Thoracic aorta (tissue), 2 donors: ENCODE measurements around the gene RNU6-9. TPM values are rescaled to one million over a fixed set of nuclear protein-coding genes. Genes with fewer than 3 reads are reported as not detected.
"Not testable (repeated sequence)": the region's sequence is repeated elsewhere in the genome, so short reads cannot be mapped to it uniquely, and the experiment has no call there.

Source experiments
- ATAC-seq: fragments of 150-250 bp; one replicate; pipeline ENCODE4 v1.8.0; 2017; ENCODE audit warnings: low read depth; ENCODE audit not compliant: insufficient number of reproducible peaks, low FRiP score
- DNase-seq: peaks from one replicate; pipeline ENCODE4 v3.0.0-alpha.2; 2020; ENCODE audit warnings: low spot score
- H3K27ac ChIP-seq, 2 donors: fragments of 200-600 bp; sonication (generic); 1 replicate in 1 of 2; 2 replicates in 1 of 2; pipeline ENCODE4 v1.5.1; 2016; ENCODE audit warnings: mild to moderate bottlenecking in 2 of 2, moderate library complexity in 2 of 2
- H3K27me3 ChIP-seq: fragments of 200-600 bp; sonication (generic); replicated peaks from 2 replicates; pipeline ENCODE4 v1.6.0; 2016; ENCODE audit warnings: mild to moderate bottlenecking; ENCODE audit not compliant: insufficient read depth
- H3K36me3 ChIP-seq: fragments of 200-600 bp; sonication (generic); one replicate; pipeline ENCODE4 v1.5.1; 2016
- H3K4me1 ChIP-seq, 2 donors: fragments of 200-600 bp; sonication (generic); 1 replicate in 1 of 2; 2 replicates in 1 of 2; pipeline versions ENCODE4 v1.5.1 to v1.6.0; 2016; ENCODE audit warnings: low read depth in 2 of 2, mild to moderate bottlenecking in 1 of 2; ENCODE audit not compliant: control insufficient read depth in 1 of 2
- H3K4me3 ChIP-seq: fragments of 200-600 bp; sonication (generic); 2 replicates; pipeline ENCODE4 v1.5.1; 2016; ENCODE audit warnings: mild to moderate bottlenecking
- H3K9me3 ChIP-seq: fragments of 200-600 bp; sonication (generic); 2 replicates; pipeline ENCODE4 v1.5.1; 2016
- total RNA-seq, 2 donors: library from RNA; depleted of rRNA; stranded (reverse); fragments of >200 nt; gene quantifications; one replicate each; pipeline versions ENCODE4 v1.1.0 to v1.2.3, GENCODE V29; 2016
- TF ChIP-seq, protein P1 (sequence below): fragments of 200-600 bp; sonication (generic); IDR thresholded peaks from one replicate; pipeline ENCODE4 v1.5.1; 2019; ENCODE audit warnings: antibody characterized with exemption

RNU6-9 gene
- total RNA-seq, 2 donors from 2014 or later: not detected

DNA sequence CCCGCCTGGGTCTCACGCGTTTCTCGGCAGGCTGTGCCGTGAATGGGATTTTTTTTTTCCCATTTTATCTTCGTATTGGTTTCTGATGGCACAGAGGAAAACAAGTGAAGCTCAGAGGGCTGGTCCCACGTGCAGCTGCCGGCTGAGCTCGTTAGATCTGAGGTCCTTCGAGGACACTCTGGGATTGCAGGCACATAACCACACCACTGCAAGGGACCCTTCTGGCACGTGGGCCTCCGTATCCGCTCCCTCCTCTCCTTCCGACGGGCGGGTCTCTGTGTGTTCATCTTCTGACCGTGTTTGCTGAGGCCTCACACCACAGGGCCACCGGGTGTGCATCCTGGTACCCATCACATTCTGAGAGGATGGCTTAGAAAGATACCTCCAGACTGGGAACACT lies 17.2 kb upstream of the RNU6-9 start:
- no peaks in the 10 kb centered on the region for H3K27me3 ChIP-seq
- no peak overlapping the region for H3K4me3 ChIP-seq
- H3K36me3 ChIP-seq: peaks cover 41% of the 10 kb centered on the region
- DNase-seq (no peak), ATAC-seq (no peak)
- no peak overlapping the region for H3K27ac ChIP-seq
- no peaks in the 10 kb centered on the region for H3K4me1 ChIP-seq
- H3K9me3 ChIP-seq: no peaks in the 10 kb centered on the region
- TF ChIP-seq, protein P1, sequence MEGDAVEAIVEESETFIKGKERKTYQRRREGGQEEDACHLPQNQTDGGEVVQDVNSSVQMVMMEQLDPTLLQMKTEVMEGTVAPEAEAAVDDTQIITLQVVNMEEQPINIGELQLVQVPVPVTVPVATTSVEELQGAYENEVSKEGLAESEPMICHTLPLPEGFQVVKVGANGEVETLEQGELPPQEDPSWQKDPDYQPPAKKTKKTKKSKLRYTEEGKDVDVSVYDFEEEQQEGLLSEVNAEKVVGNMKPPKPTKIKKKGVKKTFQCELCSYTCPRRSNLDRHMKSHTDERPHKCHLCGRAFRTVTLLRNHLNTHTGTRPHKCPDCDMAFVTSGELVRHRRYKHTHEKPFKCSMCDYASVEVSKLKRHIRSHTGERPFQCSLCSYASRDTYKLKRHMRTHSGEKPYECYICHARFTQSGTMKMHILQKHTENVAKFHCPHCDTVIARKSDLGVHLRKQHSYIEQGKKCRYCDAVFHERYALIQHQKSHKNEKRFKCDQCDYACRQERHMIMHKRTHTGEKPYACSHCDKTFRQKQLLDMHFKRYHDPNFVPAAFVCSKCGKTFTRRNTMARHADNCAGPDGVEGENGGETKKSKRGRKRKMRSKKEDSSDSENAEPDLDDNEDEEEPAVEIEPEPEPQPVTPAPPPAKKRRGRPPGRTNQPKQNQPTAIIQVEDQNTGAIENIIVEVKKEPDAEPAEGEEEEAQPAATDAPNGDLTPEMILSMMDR: no peak

DNA sequence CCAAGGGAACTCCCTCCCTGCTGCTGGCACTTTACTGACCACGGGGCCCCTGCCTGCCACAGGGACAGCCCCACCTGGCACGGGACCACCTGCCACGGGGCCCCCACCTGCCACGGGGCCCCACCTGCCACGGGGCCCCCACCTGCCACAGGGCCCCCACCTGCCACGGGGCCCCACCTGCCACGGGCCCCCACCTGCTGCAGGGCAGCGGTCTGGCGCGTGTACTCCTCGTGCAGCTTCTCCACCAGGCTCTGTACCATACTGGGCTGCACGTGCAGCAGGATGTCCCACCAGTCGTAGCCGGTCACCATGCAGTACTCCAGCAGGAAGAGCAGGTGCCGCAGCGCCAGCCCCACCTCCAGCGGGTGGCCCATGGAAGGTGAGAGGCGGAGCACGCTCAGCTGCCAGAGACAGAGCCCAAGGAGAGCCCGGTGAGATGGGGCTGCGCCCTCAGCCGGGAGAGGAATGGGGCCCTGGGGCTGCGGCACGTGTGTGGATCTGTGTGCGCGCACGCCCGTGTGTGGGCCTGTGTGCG lies 16.4 kb upstream of the RNU6-9 start:
- Histone ChIP-seq H3K27me3 (no peaks in the 10 kb centered on the region), H3K9me3 (no peaks in the 10 kb centered on the region), H3K27ac (no peak overlapping the region), H3K4me1 (no peaks in the 10 kb centered on the region), H3K4me3 (no peak overlapping the region), H3K36me3 (peaks cover 49% of the 10 kb centered on the region)
- no peak for DNase-seq
- ATAC-seq: no peak
- TF ChIP-seq, protein P1: no peak

DNA sequence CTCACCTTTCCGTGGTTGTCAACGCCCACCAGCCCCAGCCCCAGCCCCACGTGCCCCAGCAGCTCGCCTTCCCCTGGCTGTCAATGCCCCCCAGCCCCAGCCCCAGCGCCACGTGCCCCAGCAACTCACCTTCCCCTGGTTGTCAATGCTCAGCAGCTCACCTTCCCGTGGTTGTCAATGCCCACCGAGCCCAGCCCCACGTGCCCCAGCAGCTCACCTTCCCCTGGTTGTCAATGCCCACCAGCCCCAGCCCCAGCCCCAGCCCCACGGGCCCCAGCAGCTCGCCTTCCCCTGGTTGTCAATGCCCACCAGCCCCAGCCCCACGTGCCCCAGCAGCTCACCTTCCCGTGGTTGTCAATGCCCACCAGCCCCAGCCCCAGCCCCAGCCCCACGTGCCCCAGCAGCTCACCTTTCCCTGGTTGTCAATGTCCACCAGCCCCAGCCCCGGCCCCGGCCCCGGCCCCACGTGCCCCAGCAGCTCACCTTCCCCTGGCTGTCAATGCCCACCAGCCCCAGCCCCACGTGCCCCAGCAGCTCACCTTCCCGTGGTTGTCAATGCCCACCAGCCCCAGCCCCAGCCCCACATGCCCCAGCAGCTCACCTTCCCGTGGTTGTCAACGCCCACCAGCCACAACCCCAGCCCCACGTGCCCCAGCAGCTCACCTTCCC lies 15.2 kb upstream of the RNU6-9 start:
- not testable (repeated sequence) for H3K27me3 ChIP-seq, DNase-seq, H3K27ac ChIP-seq, H3K4me1 ChIP-seq, H3K9me3 ChIP-seq, ATAC-seq, H3K4me3 ChIP-seq
- H3K36me3 ChIP-seq: peaks cover 61% of the 10 kb centered on the region

DNA sequence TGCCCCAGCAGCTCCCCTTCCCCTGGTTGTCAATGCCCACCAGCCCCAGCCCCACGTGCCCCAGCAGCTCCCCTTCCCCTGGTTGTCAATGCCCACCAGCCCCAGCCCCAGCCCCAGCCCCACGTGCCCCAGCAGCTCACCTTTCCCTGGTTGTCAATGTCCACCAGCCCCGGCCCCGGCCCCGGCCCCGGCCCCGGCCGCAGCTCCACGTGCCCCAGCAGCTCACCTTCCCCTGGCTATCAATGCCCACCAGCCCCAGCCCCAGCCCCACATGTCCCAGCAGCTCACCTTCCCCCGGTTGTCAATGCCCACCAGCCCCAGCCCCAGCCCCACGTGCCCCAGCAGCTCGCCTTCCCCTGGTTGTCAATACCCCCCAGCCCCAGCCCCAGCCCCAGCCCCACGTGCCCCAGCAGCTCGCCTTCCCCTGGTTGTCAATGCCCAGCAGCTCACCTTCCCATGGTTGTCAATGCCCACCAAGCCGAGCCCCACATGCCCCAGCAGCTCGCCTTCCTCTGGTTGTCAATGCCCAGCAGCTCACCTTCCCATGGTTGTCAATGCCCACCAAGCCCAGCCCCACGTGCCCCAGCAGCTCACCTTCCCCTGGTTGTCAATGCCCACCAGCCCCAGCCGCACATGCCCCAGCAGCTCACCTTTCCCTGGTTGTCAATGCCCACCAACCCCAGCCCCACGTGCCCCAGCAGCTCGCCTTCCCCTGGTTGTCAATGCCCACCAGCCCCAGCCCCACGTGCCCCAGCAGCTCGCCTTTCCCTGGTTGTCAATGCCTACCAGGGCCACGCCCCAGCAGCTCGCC lies 14.3 kb upstream of the RNU6-9 start:
- peaks cover 64% of the 10 kb centered on the region for H3K36me3 ChIP-seq

DNA sequence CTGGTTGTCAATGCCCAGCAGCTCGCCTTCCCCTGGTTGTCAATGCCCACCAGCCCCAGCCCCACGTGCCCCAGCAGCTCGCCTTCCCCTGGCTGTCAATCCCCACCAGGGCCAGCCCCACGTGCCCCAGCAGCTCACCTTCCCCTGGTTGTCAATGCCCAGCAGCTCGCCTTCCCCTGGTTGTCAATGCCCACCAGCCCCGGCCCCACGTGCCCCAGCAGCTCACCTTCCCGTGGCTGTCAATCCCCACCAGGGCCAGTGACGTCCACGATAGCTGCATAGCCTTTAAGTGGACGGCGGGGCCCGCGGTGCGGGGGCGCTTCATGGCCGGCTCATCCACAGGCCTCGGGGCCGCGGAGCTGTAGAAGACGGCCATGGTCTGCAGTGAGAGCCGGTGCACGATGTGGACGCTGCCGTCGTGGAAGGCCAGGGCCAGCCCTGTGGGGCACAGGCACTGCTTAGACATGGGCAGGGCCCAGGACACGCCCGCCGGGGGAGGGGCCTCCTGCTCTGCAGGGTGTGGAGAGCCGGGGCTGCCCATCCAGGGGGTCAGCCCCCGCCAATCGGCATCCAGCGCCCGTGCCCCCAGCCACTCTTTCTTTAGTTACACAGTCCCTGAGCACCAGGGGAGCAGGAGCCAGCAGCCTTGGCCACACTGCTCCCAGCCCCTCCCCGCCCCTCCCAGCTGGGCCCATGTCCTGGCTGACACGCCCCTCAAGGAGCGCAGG lies 13.4 kb upstream of the RNU6-9 start:
- H3K27ac ChIP-seq: no peak overlapping the region
- ATAC-seq (no peak), DNase-seq (no peak)
- no peaks in the 10 kb centered on the region for H3K4me1 ChIP-seq
- H3K36me3 ChIP-seq: peaks cover 67% of the 10 kb centered on the region
- no peak overlapping the region for H3K4me3 ChIP-seq
- TF ChIP-seq, protein P1: no peak
- no peaks in the 10 kb centered on the region for H3K9me3 ChIP-seq
- no peaks in the 10 kb centered on the region for H3K27me3 ChIP-seq

More for the DNA sequence above, 14.3 kb upstream of the RNU6-9 start:
- not testable (repeated sequence) for DNase-seq, H3K27me3 ChIP-seq, ATAC-seq, H3K9me3 ChIP-seq, H3K27ac ChIP-seq, H3K4me3 ChIP-seq, H3K4me1 ChIP-seq
